OCI-M2 (cell line): ENCODE results near the gene CCDC9B.

Source experiments
- DNase-seq: peaks from one replicate; lab custom pipeline; 2025; ENCODE audit not compliant: unreplicated experiment; lab: John Stamatoyannopoulos, UW

Gene CCDC9B

DNA sequence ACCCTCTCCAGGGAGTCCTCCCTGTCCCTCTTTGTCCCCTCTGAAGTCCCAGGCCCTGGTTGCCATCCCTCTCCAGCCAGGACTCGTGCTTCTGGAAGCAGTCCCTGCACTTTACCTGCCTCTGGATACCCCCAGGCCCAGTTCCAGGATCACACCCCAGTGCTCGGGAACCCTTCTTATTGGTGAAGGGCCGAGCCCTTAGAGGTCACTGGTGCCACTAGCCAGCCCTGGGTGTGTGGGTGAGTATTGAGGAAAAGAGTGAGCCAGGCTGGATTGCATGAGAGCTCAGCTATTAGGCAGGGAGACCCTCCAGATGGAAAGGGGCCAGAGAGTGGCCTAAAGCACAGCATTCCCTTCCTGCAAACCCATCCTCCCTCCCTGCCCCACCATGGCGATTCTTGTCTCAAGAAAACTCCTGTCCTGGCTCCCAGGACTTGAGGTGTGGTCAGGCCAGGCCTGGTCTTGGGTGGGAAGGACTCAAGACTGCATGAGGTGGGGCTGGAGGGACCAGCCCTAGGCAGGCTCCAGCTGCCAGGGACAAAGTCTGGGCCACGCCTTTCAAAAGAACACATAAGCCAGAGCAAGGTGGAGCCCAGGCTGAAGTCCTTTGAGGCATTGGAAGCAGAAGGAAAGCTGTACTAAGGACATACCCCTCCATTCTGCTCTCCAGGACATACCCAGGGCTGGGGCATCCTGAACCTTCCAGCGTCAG lies 5.3 kb upstream of the CCDC9B start:
- no peak for DNase-seq

DNA sequence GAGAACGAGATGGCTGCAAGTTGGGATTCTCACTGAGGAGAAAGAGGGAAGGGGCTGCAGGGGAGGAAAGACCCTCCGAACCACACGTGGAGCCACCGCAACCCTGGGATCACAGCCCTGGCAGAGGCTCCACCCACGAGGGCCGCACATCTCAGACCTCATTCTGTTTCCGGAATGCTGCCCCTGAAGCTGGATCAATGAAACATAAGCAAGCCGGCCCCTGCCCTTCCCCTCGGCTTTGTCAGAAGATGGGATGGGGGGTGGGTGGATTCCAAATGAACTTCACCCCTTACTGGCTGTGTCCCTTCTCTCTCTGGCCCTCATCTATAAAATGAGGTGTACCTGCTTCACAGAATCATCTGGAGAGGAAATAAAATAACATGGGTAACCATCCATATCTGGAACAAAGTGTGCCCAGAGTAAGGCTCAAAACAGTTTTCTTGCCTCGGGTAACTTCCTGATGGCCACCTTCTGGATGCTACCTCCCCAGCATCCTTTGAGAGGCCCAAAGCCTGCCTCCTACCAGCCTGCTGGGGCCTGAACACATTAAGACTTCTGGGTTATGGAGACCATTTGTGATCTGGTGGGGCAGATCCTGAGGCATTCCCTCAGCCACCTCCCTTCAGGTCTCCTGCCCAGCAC lies 4.6 kb upstream of the CCDC9B start:
- no peak for DNase-seq

DNA sequence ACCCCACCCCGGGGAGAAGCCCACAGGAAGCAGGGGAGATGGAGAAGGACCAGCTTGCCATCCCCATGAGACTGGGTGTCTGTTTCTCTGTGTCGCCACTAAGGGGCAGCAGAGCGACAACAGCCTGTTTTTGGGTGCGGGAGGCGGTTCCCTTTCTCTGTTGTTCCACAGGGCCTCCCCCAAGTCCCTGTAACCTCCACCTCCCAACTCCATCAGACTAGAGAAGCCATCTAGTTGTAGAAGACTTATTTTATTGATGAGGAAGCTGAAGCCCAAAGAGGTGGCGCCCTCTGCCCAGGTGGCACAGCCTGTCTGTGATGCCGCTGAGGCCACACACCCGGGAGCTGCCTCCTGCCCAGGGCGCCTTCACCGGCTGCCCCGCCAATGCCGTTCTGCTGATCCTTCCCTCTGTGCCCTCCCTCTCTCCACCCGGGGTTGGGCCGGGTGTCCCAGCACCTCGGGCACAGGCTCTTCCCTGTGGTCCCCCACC lies 3.9 kb upstream of the CCDC9B start:
- DNase-seq = no peak

DNA sequence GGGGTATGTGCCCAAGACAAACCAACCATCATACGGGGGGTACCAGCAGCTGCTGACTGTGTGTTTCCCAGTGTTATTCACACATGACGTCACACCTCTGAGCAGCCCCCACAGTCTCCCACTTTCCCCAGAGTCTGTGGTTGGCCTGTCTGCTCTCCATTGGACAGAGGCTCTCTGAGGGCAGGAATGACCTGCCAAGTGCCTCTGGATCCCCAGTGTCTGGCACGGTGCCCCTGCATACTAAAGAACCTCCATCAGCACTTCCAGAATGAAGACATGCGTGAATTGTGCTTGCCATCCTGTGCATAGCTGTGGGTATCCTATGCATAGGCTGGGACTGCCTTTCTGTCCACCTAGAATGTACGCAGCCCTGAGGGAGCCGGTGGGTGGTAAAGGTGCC lies 3.5 kb upstream of the CCDC9B start:
- DNase-seq = no peak

DNA sequence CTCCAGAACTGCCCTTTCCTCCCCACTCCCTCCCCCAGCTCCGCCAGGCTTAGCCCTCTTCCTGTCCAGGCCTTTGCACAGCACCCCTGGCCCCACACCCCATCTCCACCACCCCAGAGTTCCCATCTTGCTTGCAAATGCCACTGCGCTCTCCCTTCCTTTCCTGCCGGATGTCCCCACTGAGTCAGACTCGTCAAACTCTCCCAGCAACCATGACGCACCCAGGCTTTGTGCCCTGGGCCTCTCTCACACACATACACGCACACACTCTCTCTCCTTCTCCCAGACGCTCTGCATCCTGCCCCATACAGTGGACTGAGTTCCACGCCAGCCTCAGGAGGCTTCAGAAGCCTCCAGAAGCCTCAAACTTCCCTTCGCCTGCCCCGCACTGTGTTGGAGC lies 2.8 kb upstream of the CCDC9B start:
- DNase-seq = no peak

DNA sequence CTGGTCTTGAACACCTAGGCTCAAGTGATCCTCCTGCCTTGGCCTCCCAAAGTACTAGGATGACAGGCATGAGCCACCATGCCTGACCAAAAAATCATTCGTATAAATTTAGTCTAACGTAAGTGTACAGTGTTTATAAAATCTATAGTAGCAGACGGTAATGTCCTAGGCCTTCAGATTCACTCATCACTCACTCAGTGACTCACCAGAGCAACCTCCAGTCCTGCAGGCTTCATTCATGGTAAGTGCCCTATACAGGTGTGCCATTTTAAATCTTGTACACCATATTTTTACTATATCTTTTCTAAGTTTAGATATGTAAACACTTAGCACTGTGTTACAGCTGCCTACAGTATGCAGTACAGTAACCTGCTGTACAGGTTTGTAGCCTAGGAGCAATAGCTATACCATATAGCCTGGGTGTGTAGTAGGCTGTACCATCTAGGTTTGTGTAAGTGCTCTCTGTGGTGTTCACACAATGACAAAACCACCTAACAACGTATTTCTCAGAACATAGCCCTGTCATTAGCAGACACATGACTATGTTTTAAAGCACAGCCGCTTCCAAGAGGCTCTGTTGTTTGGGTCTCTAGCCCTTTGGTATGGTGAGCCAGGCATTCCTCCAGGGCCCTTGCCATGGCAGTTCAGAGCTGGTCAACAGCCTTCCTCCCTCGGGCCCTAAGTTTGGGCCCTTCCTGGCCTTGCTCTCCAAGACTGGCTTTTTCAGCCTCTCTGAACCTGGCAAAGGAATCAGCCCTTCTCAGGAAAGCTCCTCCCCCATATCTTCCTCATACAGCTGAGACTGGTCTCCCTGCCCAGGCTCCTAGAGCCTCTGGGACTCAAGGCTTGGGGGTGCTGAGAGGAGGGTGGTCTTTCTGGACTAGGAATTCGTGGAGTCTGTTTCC lies 1.9 kb upstream of the CCDC9B start:
- no peak for DNase-seq

DNA sequence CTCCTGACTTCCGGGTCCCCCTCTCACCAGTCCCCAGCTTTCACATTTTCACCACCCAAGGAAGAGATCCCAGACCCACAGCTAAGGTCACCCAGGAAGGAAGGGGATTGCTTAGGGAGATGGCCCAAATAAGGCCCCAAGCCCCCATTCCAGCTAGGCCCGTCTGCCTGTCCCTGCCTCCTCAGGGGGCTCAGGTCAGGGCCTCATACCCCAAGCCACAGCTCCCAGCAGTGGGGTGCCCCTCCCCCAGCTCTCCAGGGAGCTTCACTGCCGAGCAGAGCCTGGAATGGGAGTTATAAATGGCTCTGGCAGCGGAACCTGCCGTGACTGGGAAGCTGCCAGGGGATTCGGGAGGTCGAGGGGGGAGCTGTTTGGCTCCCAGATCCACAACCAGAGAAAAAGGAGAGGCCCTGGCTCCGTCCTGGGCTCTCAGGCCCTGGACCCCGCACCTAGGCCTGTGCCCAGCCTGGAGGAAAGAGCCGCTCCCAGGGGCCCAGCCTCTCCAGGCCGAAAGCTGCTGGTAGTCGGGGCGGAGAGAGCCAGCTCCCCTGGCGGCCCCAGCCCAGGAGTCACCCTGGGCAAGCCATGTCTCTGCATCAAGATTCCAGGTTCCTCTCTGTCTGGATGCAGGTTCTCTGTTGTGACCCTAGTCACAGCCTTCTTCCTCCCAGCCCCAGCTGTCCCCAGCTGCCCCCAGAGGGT lies 550 bp downstream of the CCDC9B start:
- no peak for DNase-seq

DNA sequence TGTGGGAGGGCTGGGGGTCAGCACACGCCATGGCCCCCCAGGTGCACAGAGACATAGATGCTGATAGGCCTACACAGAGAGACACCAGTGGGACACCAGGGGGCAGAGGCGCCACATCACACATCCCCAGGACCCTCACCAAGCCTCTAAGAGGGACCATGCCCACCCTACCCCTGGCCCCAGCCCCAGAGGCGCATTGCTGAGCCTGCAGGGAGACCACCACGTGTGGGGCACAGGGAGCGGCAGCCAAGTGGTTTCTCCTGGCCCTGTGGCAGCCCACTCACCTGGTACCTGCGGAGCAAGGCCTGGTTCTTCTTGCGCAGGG lies 1.2 kb downstream of the CCDC9B start:
- DNase-seq = no peak

DNA sequence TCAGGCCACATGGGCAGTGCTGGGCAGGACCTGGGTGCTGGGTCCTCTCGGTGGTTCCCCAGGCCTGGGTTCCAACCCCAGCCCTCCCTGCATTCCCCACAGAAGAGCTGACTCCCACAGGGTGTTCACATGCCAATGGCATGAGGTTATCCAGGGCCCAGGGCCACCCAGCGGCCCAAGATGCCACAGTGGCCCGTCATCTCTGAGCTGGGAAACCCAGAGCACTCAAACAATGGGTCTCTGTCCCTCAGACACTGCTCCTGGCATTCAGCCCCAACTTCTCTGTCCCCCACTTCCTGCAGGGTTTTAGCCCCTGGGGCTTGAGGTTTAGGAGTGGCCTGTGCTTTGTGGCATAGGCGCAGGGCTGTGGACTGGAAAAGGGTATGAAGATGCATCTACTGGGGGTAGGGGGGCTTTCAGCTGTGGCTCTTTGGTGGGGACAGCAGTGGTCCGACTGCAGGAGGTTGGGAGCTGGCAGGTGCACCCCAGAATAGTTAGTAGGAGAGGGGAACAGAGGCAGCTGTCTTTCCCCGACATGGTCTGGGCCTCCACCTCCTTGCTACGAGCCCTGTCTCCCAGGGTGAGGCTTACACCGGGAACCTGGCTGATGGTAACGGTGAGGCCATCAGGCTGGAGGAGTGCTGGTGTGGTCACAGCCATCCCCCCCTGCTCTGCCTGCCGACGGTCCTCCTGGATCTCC lies 1.7 kb downstream of the CCDC9B start:
- DNase-seq = no peak

DNA sequence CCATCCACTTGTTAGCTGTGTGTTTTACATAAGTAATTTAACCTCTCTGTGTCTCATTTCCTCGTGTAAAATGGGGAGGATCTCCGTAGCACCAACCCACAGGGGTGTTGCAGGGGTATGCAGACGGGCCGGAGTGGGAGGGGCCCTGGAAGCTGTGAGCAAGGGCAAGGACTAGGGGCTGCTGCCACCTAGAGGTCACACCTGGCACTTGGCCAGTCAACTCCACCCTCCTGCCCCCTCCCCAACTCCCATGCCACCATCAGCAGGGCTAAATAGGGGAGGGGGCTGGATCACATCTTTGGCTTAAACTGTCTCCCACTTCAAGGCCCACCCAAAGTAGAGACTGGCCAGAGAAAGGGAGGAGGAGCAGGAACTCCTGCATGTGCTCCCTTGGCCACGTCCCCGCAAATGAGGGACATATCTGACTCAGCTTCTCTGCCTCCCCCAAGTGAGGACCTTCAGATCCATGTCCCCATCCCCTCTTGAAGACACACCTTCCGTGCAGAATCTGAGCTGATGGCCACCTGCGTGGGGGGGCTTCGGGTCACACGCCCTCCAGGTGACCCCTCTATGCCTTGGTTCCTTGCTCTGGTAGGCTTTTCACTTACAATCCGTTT lies 2.6 kb downstream of the CCDC9B start:
- peak; percentile 45 for DNase-seq

DNA sequence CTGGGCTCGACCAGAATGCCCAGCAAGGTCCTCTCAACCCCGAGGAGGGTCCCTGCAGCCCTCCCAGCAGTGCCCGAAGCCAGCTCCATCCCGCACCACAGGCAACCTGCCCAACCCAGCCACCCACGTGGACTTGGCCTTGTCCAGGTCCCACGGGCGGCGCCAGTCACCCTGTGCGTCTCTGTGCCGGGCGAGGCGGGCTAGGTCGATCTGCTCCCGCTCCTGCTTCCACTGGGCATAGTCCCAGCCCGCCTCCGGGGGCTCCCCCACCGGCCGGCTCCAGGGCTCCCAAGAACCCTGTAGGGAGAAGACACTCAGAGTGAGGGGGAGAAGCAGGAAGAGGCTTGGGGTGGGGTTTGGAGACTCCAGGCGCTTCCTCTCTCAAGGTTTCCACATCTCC lies 3.1 kb downstream of the CCDC9B start:
- no peak for DNase-seq

DNA sequence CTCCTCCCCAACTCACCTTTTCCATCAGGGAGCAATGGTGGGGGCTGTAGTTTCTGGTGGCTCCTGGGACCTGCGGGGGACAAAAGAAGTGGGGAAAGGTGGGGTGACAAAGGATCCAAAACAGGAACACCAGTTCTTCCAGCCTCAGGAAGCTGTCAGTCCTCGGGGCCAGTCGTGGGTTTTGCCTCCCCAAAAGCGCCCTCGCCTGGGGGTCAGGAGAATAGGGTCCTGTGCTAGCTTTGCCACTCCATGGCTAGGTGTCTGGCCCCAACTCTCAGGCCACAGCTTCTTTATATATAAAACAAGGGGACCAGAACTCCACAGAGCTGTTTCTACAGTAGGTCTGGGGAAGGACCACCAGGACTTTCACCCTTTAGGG lies 4.0 kb downstream of the CCDC9B start:
- no peak for DNase-seq

DNA sequence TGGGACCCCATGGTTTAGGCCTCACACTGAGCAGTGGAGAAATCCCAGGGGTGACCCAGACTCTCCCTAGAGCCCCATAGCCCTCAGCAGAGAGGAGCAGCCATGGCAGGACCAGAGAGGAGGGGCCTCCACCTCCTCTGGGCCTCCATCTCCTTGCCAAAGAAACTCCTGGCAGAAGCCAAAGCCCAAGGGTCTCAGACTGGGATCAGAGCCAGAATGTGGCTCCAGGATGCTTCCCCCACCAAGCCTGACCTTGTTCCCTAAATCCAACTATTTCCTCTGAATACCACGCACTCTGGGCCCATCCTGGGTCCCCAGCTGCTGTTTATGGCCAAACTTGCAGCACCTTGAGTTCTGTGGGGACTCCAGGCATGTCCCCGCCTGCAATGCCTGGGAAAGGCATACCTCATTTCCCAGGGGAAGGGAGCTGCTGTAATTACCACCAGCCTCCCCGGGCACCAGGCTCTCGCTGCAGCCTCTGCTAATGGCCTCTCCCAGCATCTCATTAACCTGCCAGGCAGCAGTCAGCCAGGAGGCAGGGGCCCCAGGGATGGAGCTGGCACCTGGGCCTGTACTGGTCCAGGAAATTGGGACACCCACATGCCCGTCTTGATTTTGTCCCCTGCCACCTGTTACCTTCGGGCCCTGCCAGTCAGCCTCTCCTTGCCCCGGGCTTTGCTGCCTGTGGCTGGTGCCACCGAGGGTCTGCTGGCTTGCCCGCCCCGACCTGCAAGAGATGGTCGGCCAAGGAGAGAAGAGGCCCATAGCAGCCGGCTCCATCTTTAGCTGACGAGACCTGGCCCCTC lies 4.6 kb downstream of the CCDC9B start:
- DNase-seq = no peak

DNA sequence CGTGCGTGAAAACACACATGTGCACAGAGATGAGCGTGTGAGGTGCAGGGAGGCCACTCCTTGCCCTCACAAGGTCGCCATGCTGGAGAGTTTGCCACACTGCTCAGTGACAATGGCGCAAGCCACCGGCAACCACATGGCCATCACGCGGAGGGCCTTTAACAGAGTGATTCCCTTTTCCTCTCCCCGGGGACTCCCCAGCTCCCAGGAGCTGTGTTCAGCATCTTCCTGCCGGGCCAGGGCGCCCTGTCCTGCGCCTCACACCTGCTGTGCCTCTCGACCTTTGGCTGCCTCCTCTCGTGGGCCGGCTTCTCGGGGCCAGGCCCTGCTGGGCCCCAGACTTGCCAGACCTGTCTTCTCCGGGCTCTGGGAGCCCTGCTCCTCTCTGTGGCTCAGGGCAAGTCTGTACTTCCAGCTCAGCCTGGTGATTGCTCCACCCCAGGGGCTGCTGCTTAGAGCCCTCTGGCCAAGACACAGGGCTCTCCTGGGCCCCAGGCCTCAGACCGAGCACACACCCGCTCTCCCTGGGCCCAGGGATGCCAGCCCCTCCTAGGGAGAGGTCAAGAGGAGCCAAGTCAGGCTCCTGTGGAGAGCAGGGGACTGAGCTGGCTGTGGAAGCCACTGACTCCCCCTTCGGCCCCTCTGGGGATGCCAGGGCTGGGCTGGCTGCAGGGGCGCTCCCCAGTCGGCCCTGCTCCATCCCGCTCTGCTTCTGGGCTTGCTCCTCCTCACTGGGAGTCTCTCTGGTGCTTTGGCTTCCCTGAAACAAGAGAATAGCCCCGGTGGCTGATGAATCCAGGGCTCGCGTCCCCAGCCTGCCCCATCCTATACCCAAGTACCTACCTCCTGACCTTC lies 5.6 kb downstream of the CCDC9B start:
- no peak for DNase-seq

DNA sequence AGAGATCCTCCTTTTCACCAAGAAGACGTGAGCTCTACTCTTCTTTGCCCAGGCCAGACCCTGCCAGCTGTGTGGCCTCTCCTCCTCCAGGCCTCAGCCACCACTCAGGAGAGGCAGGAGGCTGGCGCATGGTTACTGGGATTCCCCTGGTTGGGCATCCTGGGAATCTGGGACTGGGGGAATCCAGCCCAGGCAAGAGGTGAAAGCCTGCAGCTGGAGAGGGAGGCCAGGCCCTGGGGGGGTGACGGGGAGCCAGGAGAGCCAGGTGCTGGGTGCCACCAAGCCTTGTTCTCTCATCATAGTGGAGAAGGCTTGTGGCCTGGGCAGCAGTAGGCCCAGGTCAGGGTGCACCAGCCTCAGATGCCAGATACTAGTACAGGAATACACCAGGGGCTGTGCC lies 6.2 kb downstream of the CCDC9B start:
- DNase-seq = no peak

DNA sequence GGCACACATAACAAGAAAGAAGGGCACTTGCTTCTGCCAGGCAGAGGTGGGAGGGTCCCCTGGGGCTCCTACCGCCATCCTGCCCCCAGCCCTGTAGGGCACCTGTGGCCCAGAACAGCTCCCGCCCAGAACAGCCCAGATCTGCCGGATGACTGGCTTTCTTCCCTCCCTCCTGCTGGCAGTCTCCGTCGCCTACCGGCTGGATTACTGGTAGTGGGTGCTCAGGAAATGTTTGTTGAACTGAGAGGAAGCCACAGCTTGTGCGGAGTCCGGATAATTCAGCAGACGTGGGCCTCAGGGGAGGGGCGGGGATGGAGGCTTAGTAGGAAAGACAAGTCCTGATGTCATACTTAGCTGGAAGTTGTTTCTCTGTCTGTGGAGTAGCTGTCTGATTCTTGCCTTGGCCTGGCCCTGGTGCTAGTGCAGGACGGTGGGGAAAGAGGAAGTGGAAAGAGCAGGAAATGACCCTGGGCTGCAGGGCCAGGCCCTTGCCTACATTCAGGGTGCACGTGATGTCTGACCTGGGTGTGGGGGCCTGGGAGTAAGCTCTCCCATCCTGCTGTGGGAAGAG lies 6.7 kb downstream of the CCDC9B start:
- peak; percentile 51 for DNase-seq

DNA sequence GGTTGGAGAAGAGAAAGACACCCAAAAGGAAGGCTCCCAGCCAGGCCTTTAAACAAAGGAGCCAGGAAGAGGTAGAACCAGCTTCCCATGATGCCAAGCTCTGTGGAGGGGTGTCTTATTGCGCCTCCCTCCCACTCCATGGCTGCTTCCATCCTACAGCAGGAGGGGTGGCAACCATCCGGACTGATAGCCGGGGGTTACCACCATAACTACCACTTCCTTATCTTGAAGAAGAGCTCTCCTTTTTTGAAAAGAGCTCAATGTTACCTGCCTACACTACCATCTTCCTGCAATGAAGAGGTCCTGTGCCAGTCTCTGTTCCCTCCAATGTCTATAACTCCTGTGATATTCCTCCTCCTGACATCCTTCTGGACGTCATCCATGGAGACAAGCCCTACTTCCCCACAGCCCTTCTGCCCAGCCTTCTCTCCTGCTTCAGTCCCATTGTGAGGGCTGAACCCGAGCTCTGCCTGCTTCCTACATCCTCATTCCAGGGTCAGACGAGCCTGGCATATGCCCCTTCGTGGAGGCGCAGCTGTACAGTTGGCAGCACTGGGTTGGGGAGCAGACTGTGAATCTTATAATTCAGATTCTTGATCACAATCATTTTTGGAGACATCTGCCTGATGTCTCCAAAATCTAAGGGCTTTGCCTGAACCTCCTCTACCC lies 8.5 kb downstream of the CCDC9B start:
- no peak for DNase-seq

DNA sequence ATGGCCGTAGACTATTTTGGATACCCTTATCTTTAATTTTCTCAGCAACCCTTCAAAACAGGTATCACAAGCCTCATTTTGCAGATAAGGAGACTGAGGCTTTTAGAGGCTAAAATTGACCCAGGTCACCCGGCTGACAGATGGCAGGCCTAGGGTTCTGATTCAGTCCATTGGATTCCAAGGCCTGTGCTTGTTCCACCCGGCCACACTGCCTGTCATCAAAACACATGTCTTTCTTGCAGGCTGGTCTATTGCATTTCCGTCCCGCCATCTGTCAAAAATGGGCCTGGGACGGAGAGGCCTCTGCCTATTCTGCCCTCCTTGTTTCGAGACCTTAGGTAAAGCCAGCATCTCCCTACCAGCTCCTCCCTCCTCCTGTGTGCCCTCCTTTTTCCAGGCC lies 9.1 kb downstream of the CCDC9B start:
- no peak for DNase-seq
